Skeletal muscle satellite cell (primary cell): ENCODE measurements around the gene NMNAT2.

ENCODE experiments used
- H3K27me3 ChIP-seq: 2 replicates; pipeline ENCODE4 v1.7.0; 2013; ENCODE audit warnings: low read length; ENCODE audit not compliant: control insufficient read depth, insufficient read depth
- H3K36me3 ChIP-seq: 2 replicates; pipeline ENCODE4 v1.7.0; 2013; ENCODE audit warnings: mild to moderate bottlenecking, control low read depth, low read length; ENCODE audit not compliant: insufficient read depth
- H3K4me1 ChIP-seq: 2 replicates; pipeline ENCODE4 v1.7.0; 2013; ENCODE audit warnings: low read length; ENCODE audit not compliant: control insufficient read depth, insufficient read depth
- H3K4me2 ChIP-seq: 2 replicates; pipeline ENCODE4 v1.7.0; 2013; ENCODE audit warnings: mild to moderate bottlenecking, low read length
- H3K4me3 ChIP-seq: 2 replicates; pipeline ENCODE4 v1.7.0; 2013; ENCODE audit warnings: low read length
- H3K9ac ChIP-seq: 2 replicates; pipeline ENCODE4 v1.7.0; 2013; ENCODE audit warnings: mild to moderate bottlenecking, low read depth, low read length, moderate library complexity
- H3K9me3 ChIP-seq: replicated peaks from 2 replicates; pipeline ENCODE4 v1.7.0; 2013; ENCODE audit warnings: mild to moderate bottlenecking, control low read depth, low read length

NMNAT2 gene

GRCh38 chr1:183328371-183328770, 89.8 kb downstream of the NMNAT2 start:
- H3K9me3 ChIP-seq = no peaks in the 10 kb centered on the region
- H3K4me1 ChIP-seq = no peaks in the 10 kb centered on the region
- no peak overlapping the region for H3K4me2 ChIP-seq
- no peak overlapping the region for H3K9ac ChIP-seq
- peaks cover 54% of the 10 kb centered on the region for H3K27me3 ChIP-seq
- H3K4me3 ChIP-seq = no peak overlapping the region
- no peaks in the 10 kb centered on the region for H3K36me3 ChIP-seq

GRCh38 chr1:183327434-183328290, 90.5 kb downstream of the NMNAT2 start:
- H3K9me3 ChIP-seq = no peaks in the 10 kb centered on the region
- H3K27me3 ChIP-seq = peaks cover 52% of the 10 kb centered on the region
- no peak overlapping the region for H3K9ac ChIP-seq
- no peak overlapping the region for H3K4me2 ChIP-seq
- H3K36me3 ChIP-seq = no peaks in the 10 kb centered on the region
- no peak overlapping the region for H3K4me3 ChIP-seq
- H3K4me1 ChIP-seq = no peaks in the 10 kb centered on the region

- Histone ChIP-seq H3K4me3 (no peak overlapping the region), H3K36me3 (no peaks in the 10 kb centered on the region), H3K9me3 (no peaks in the 10 kb centered on the region), H3K27me3 (peaks cover 43% of the 10 kb centered on the region), H3K4me1 (no peaks in the 10 kb centered on the region), H3K9ac (no peak overlapping the region), H3K4me2 (no peak overlapping the region)
These were observed 94.1 kb downstream of the NMNAT2 start for GRCh38 chr1:183323849-183324683.

DNA sequence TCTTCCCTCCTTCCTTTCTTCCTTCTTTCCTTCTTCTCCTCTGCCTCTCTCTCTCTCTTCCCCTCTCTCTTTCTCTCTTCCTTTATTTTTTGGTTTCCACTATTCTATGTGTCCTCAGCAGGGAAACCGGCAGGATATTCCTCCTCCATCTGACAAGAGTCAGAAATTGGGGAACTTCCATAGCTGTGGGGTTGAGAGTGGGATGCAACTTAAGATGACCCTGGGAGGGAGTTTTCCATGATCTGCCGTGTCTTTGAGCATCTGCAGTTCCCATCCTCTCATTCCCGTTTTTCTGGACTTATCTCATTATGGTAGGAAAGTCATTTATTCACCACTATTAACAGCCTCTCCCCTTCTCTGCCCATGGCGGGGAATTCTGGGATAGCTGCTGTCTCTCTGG, 98.6 kb downstream of the NMNAT2 start:
- Histone ChIP-seq H3K9ac (no peak overlapping the region), H3K27me3 (peaks cover 22% of the 10 kb centered on the region), H3K4me2 (no peak overlapping the region), H3K36me3 (no peaks in the 10 kb centered on the region), H3K9me3 (no peaks in the 10 kb centered on the region), H3K4me3 (no peak overlapping the region), H3K4me1 (peaks cover 6% of the 10 kb centered on the region)

- Histone ChIP-seq H3K4me1 (peaks cover 6% of the 10 kb centered on the region), H3K4me2 (no peak overlapping the region), H3K9me3 (no peaks in the 10 kb centered on the region), H3K36me3 (no peaks in the 10 kb centered on the region), H3K9ac (no peak overlapping the region), H3K4me3 (no peak overlapping the region), H3K27me3 (peaks cover 19% of the 10 kb centered on the region)
These were observed 99.1 kb downstream of the NMNAT2 start for GRCh38 chr1:183319051-183319450.

GRCh38 chr1:183318433-183318832, 99.7 kb downstream of the NMNAT2 start:
- no peak overlapping the region for H3K9ac ChIP-seq
- no peaks in the 10 kb centered on the region for H3K9me3 ChIP-seq
- H3K36me3 ChIP-seq = no peaks in the 10 kb centered on the region
- H3K4me2 ChIP-seq = peak overlapping the region; percentile 21
- H3K27me3 ChIP-seq = peaks cover 19% of the 10 kb centered on the region
- no peak overlapping the region for H3K4me3 ChIP-seq
- H3K4me1 ChIP-seq = peaks cover 6% of the 10 kb centered on the region

- H3K36me3 ChIP-seq = no peaks in the 10 kb centered on the region
- no peaks in the 10 kb centered on the region for H3K9me3 ChIP-seq
- H3K4me2 ChIP-seq = no peak overlapping the region
- peaks cover 12% of the 10 kb centered on the region for H3K27me3 ChIP-seq
- no peak overlapping the region for H3K4me3 ChIP-seq
- H3K9ac ChIP-seq = no peak overlapping the region
- peaks cover 6% of the 10 kb centered on the region for H3K4me1 ChIP-seq
These were observed 102.0 kb downstream of the NMNAT2 start for GRCh38 chr1:183315991-183316758.

- Histone ChIP-seq H3K9ac (no peak overlapping the region), H3K36me3 (no peaks in the 10 kb centered on the region), H3K4me2 (no peak overlapping the region), H3K4me1 (peaks cover 2% of the 10 kb centered on the region), H3K4me3 (no peak overlapping the region), H3K9me3 (no peaks in the 10 kb centered on the region), H3K27me3 (no peaks in the 10 kb centered on the region)
These were observed 105.1 kb downstream of the NMNAT2 start for GRCh38 chr1:183313063-183313462.

- H3K9ac ChIP-seq = no peak overlapping the region
- no peaks in the 10 kb centered on the region for H3K36me3 ChIP-seq
- no peaks in the 10 kb centered on the region for H3K9me3 ChIP-seq
- no peak overlapping the region for H3K4me2 ChIP-seq
- no peaks in the 10 kb centered on the region for H3K27me3 ChIP-seq
- H3K4me3 ChIP-seq = no peak overlapping the region
- no peaks in the 10 kb centered on the region for H3K4me1 ChIP-seq
These were observed 107.3 kb downstream of the NMNAT2 start for GRCh38 chr1:183310753-183311479.

DNA sequence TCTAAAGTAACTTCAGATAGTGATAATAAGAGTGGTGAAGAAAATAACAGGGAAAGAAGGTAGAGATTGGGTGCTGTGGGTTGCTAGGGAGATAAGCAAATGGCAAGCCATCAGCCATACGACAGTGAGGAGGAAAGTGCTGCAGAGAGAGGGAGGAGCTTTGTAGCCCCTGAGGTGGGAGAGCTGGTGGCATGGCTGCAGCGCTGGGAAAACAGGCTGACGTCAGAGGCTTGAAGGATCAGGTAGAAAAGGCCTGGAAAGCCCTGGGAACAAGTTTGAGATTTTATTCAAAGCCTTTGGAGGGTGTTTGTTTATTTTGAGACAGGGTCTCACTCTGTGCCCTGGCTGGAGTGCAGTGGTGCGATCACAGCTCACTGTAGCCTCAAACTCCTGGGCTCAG, 109.5 kb downstream of the NMNAT2 start:
- no peaks in the 10 kb centered on the region for H3K36me3 ChIP-seq
- H3K9ac ChIP-seq = no peak overlapping the region
- no peak overlapping the region for H3K4me3 ChIP-seq
- H3K4me1 ChIP-seq = no peaks in the 10 kb centered on the region
- no peaks in the 10 kb centered on the region for H3K27me3 ChIP-seq
- no peaks in the 10 kb centered on the region for H3K9me3 ChIP-seq
- H3K4me2 ChIP-seq = no peak overlapping the region
